HepG2 (cell line): Measurements from ENCODE around the gene MIA2. TPM values are rescaled to one million over a fixed set of nuclear protein-coding genes. Genes with fewer than 3 reads are reported as not detected.

Experiments used
- ATAC-seq: fragments of 200-7000 bp; cut with Tn5 transposase; 3 replicates; pipeline ENCODE4 v1.9.1; 2020; ENCODE audit warnings: mild to moderate bottlenecking, moderate library complexity
- BruUV-seq: library from RNA; stranded (reverse); fragments of 400-500 nt; replicated peaks from 2 replicates; lab custom pipeline; 2021; lab: Mats Ljungman, UMichigan
- CTCF ChIA-PET: fragments of 300-600 bp; formaldehyde crosslinking; extraction: SDS; loops from one replicate; lab custom pipeline; 2021; ENCODE audit warnings: low total read pairs, inconsistent platforms, low intra/inter-chr PET ratio; lab: Yijun Ruan, JAX
- POLR2A ChIA-PET: fragments of 350-600 bp; sonication (Branson Sonifier 250); formaldehyde crosslinking; loops from one replicate; lab custom pipeline; 2020; ENCODE audit warnings: antibody characterized with exemption, inconsistent platforms; lab: Yijun Ruan, JAX
- DNase-seq: peaks from one replicate; pipeline ENCODE4 v3.0.0-alpha.2; 2015; ENCODE audit warnings: low spot score
- FAIRE-seq: peaks from 3 replicates; lab custom pipeline; 2011; peaks lifted over from hg19 to GRCh38; lab: Jason Lieb, UNC
- H2AFZ ChIP-seq: one replicate; pipeline ENCODE4 v1.6.1; 2011; ENCODE audit warnings: low read length, inconsistent platforms
- H3K27ac ChIP-seq: fragments of 300-600 bp; 3 replicates; pipeline ENCODE4 v1.8.0; 2011; ENCODE audit warnings: mixed run types, mild to moderate bottlenecking, mixed read lengths, low read length, inconsistent platforms; ENCODE audit not compliant: insufficient read depth; ENCODE audit errors: extremely low read length
- H3K27me3 ChIP-seq, 2 experiments: fragments of 200-600 bp in 1 of 2; 2 replicates in 1 of 2; 3 replicates in 1 of 2; pipeline versions ENCODE4 v1.6.0 to v1.8.0; 2011; ENCODE audit warnings: low read length in 2 of 2, mild to moderate bottlenecking in 2 of 2, moderate library complexity in 2 of 2, inconsistent platforms in 1 of 2; ENCODE audit not compliant: insufficient read depth in 2 of 2, control insufficient read depth in 1 of 2
- H3K36me3 ChIP-seq, 2 experiments: fragments of 200-600 bp in 1 of 2; replicated peaks in 1 of 2; 2 replicates in 1 of 2; 3 replicates in 1 of 2; pipeline versions ENCODE4 v1.5.1 to v1.8.0; 2011; ENCODE audit warnings: low read length in 2 of 2, inconsistent platforms in 1 of 2; ENCODE audit not compliant: insufficient read depth in 2 of 2, control insufficient read depth in 1 of 2
- H3K4me1 ChIP-seq: 2 replicates; pipeline ENCODE4 v1.5.1; 2012; ENCODE audit warnings: low read length, inconsistent platforms; ENCODE audit not compliant: insufficient read depth
- H3K4me2 ChIP-seq: 2 replicates; pipeline ENCODE4 v1.6.0; 2011; ENCODE audit warnings: low read depth, low read length, inconsistent platforms
- H3K4me3 ChIP-seq, 3 experiments: fragments of 200-600 bp in 1 of 3; sonication (generic), shearing (Covaris generic) in 1 of 3; replicated peaks in 1 of 3; 2 replicates each; pipeline ENCODE4 v1.5.1; 2011 to 2016; ENCODE audit warnings: low read length in 3 of 3, inconsistent platforms in 2 of 3, low read depth in 2 of 3, mild to moderate bottlenecking in 2 of 3, control low read depth in 1 of 3, mixed read lengths in 1 of 3; ENCODE audit not compliant: insufficient read depth in 1 of 3
- H3K79me2 ChIP-seq: one replicate; pipeline ENCODE4 v1.6.1; 2011; ENCODE audit warnings: low read length, inconsistent platforms; ENCODE audit not compliant: insufficient read depth
- H3K9ac ChIP-seq: 2 replicates; pipeline ENCODE4 v1.6.0; 2011; ENCODE audit warnings: mild to moderate bottlenecking, low read depth, low read length, inconsistent platforms; ENCODE audit not compliant: insufficient read depth
- H3K9me3 ChIP-seq: 2 replicates; pipeline ENCODE4 v1.5.1; 2012; ENCODE audit warnings: mild to moderate bottlenecking, low read length
- H4K20me1 ChIP-seq: 2 replicates; pipeline ENCODE4 v1.6.0; 2011; ENCODE audit warnings: inconsistent platforms, mild to moderate bottlenecking, low read length, moderate library complexity; ENCODE audit not compliant: insufficient read depth
- CAMTA2 ChIP-seq: sonication (generic); formaldehyde crosslinking; IDR thresholded peaks from 2 replicates; pipeline ENCODE4 v1.4.0; 2020; ENCODE audit warnings: mild to moderate bottlenecking, missing genetic modification reagents, borderline replicate concordance
- CEBPB ChIP-seq: IDR thresholded peaks from 2 replicates; pipeline ENCODE4 v1.6.1; 2011; ENCODE audit warnings: low read depth, low read length, improper control_type of control experiment, borderline replicate concordance
- CHD4 ChIP-seq: fragments of 200-600 bp; sonication (generic); IDR thresholded peaks from 2 replicates; pipeline ENCODE4 v1.7.0; 2017; ENCODE audit warnings: mild to moderate bottlenecking, low read length, borderline replicate concordance
- DNMT1 ChIP-seq: sonication (generic); formaldehyde crosslinking; IDR thresholded peaks from 2 replicates; pipeline ENCODE4 v1.5.1; 2020; ENCODE audit warnings: mild to moderate bottlenecking, missing genetic modification reagents
- ZMYM4 ChIP-seq: sonication (generic); formaldehyde crosslinking; IDR thresholded peaks from 2 replicates; pipeline ENCODE4 v1.8.1; 2023; ENCODE audit warnings: mild to moderate bottlenecking, missing genetic modification reagents
- WGBS: methylation state at CpG from one replicate; pipeline ENCODE4 v1.1.6; 2017; ENCODE audit warnings: low lambda C conversion rate; 5-methylcytosine and 5-hydroxymethylcytosine counted together
- in situ Hi-C: cut with HindIII; loops from 2 replicates; pipeline ENCODE4 v1.10.0; 2017; ENCODE audit warnings: low pct_unique_long_range_greater_than_20kb; ENCODE audit not compliant: extremely low pct_ligation_motif_present
- intact Hi-C: fragments of 100-400 bp; cut with micrococcal nuclease; formaldehyde crosslinking; loops from one replicate; pipeline ENCODE4 v1.10.0; 2022; ENCODE audit not compliant: unreplicated experiment
- polyA plus RNA-seq, 8 experiments: library from polyadenylated mRNA; depleted of rRNA in 3 of 8; stranded (reverse) in 7 of 8; unstranded in 1 of 8; fragments of >200 nt; fragmentation: Illumina TruSeq in 4 of 8; extraction: Trizol in 4 of 8; gene quantifications; 2 replicates each; pipeline versions ENCODE4 v1.2.1 to v1.2.3, GENCODE V29; 2011 to 2016; ENCODE audit warnings: low read depth in 4 of 8, missing spikeins in 1 of 8, mixed read lengths in 1 of 8; ENCODE audit not compliant: insufficient read depth in 1 of 8
- total RNA-seq, 5 experiments: library from RNA; depleted of rRNA; stranded (reverse); fragments of >200 nt; fragmentation: Illumina TruSeq; extraction: Trizol; gene quantifications; 2 replicates each; pipeline ENCODE4 v1.2.3, GENCODE V29; 2016; ENCODE audit warnings: low read depth in 1 of 5
- TF ChIP-seq, protein P1 (sequence below): sonication (generic); formaldehyde crosslinking; IDR thresholded peaks from 2 replicates; pipeline ENCODE4 v1.4.0; 2020; ENCODE audit warnings: mild to moderate bottlenecking, missing genetic modification reagents
- TF ChIP-seq, protein P2 (sequence below): fragments of 450-650 bp; IDR thresholded peaks from 2 replicates; pipeline ENCODE4 v1.6.1; 2016
- TF ChIP-seq, protein P3 (sequence below): IDR thresholded peaks from 2 replicates; pipeline ENCODE4 v1.6.1; 2016; ENCODE audit warnings: missing compliant biosample characterization, missing genetic modification reagents, borderline replicate concordance
- TF ChIP-seq, protein P4 (sequence below): sonication (generic); formaldehyde crosslinking; IDR thresholded peaks from 2 replicates; pipeline ENCODE4 v1.5.0; 2020; ENCODE audit warnings: missing genetic modification reagents

MIA2 gene
- total and polyA plus RNA-seq, 2 of the 13 experiments (the other 11 are each of a cell fraction or from before 2014, with no cell fraction given), result 134 to 158 TPM

DNA sequence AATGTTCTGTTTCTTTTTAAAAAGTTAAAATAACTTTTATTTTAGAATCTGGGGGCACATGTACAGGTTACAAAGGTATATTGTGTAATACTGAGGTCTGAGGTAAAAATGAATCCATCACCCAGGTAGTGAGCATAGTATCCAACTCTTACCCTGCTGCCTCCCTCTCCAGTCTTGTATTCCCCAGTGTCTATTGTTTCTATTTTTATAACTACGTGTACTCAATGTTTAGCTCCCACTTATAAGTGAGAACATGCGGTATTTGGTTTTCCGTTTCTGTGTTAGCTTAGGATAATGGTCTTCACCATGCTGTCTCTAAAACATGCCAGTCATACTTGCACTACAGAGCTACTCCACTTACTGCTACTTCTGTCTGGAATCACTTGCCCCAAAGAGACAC, 190.1 kb downstream of the MIA2 start:
- Histone ChIP-seq H3K27me3 (no peaks in the 10 kb centered on the region), H3K4me1 (peaks cover 12% of the 10 kb centered on the region), H2AFZ (no peak overlapping the region), H3K36me3 (no peaks in the 10 kb centered on the region), H4K20me1 (no peaks in the 10 kb centered on the region), H3K9me3 (no peaks in the 10 kb centered on the region), H3K27ac (no peak overlapping the region), H3K79me2 (peaks cover 34% of the 10 kb centered on the region), H3K4me2 (no peak overlapping the region), H3K4me3 (no peak overlapping the region), H3K9ac (no peak overlapping the region)
- in situ Hi-C loops (no loop called here), intact Hi-C loops (no loop called here)
- ChIA-PET POLR2A (interaction anchor here (1.4 kb wide), 1 partner anchor 192 kb away, joined by 3 read pairs; no protein-coding TSS in a partner anchor), CTCF (no interaction called here)
- FAIRE-seq, result no peak
- no TSS peak for BruUV-seq
- 95% methylated on average over 3 of the region's 3 CpGs for WGBS
- no peak for ATAC-seq
- no peak for DNase-seq
- TF ChIP-seq, protein P1, sequence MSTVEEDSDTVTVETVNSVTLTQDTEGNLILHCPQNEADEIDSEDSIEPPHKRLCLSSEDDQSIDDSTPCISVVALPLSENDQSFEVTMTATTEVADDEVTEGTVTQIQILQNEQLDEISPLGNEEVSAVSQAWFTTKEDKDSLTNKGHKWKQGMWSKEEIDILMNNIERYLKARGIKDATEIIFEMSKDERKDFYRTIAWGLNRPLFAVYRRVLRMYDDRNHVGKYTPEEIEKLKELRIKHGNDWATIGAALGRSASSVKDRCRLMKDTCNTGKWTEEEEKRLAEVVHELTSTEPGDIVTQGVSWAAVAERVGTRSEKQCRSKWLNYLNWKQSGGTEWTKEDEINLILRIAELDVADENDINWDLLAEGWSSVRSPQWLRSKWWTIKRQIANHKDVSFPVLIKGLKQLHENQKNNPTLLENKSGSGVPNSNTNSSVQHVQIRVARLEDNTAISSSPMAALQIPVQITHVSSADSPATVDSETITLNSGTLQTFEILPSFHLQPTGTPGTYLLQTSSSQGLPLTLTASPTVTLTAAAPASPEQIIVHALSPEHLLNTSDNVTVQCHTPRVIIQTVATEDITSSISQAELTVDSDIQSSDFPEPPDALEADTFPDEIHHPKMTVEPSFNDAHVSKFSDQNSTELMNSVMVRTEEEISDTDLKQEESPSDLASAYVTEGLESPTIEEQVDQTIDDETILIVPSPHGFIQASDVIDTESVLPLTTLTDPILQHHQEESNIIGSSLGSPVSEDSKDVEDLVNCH (CRISPR knock-in tag), result no peak
- peak; percentile 71; the same call in 1 of the 2 replicates for TF ChIP-seq CEBPB

DNA sequence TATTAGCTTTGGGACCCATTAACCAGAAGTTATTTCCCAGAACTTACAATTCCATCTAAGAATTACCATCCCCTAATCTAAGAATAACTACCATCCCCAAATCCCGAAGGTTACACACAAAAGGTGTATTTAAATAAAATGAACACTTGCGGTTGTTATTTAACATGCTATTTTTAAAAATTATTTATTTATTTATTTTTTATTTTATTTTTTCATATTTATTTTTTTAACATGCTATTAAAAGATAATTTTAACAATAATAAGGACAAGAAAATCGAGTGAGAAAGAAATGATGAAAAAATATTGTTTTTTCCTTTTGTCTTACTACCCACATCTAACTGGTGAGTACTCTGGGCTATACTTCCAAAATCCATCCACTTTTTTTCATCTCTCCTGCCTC, 192.2 kb downstream of the MIA2 start:
- no TSS peak for BruUV-seq
- ATAC-seq (no peak), DNase-seq (no peak), FAIRE-seq (no peak)
- H3K4me2 ChIP-seq, result no peak overlapping the region
- peaks cover 31% of the 10 kb centered on the region for H3K4me1 ChIP-seq
- H3K79me2 ChIP-seq, result peaks cover 55% of the 10 kb centered on the region
- no peak overlapping the region for H3K9ac ChIP-seq
- H2AFZ ChIP-seq, result no peak overlapping the region
- peaks cover 15% of the 10 kb centered on the region for H4K20me1 ChIP-seq
- 77% methylated on average over 3 of the region's 3 CpGs for WGBS
- H3K27ac ChIP-seq, result no peak overlapping the region
- POLR2A ChIA-PET, result interaction anchor here (1.3 to 3.0 kb wide), 4 partner anchors 160 to 323 kb away, joined by 3 to 12 read pairs (median 6); partner anchors contain the start of genes SEC23A and TRAPPC6B
- no peak overlapping the region for H3K4me3 ChIP-seq
- H3K9me3 ChIP-seq, result no peaks in the 10 kb centered on the region
- no peaks in the 10 kb centered on the region for H3K36me3 ChIP-seq
- in situ Hi-C loops, result no loop called here
- intact Hi-C loops, result loop anchor here (1.0 kb wide), 2 partner anchors 195 to 319 kb away; no protein-coding TSS in a partner anchor
- CTCF ChIA-PET, result no interaction called here
- no peaks in the 10 kb centered on the region; a peak in 1 of 5 replicates for H3K27me3 ChIP-seq
- TF ChIP-seq, protein P2, sequence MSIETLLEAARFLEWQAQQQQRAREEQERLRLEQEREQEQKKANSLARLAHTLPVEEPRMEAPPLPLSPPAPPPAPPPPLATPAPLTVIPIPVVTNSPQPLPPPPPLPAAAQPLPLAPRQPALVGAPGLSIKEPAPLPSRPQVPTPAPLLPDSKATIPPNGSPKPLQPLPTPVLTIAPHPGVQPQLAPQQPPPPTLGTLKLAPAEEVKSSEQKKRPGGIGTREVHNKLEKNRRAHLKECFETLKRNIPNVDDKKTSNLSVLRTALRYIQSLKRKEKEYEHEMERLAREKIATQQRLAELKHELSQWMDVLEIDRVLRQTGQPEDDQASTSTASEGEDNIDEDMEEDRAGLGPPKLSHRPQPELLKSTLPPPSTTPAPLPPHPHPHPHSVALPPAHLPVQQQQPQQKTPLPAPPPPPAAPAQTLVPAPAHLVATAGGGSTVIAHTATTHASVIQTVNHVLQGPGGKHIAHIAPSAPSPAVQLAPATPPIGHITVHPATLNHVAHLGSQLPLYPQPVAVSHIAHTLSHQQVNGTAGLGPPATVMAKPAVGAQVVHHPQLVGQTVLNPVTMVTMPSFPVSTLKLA, result no peak
- TF ChIP-seq ZMYM4 (CRISPR knock-in tag) (no peak), CHD4 (no peak), DNMT1 (no peak), CAMTA2 (CRISPR knock-in tag) (no peak)
- TF ChIP-seq, protein P3, sequence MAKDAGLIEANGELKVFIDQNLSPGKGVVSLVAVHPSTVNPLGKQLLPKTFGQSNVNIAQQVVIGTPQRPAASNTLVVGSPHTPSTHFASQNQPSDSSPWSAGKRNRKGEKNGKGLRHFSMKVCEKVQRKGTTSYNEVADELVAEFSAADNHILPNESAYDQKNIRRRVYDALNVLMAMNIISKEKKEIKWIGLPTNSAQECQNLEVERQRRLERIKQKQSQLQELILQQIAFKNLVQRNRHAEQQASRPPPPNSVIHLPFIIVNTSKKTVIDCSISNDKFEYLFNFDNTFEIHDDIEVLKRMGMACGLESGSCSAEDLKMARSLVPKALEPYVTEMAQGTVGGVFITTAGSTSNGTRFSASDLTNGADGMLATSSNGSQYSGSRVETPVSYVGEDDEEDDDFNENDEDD (CRISPR knock-in tag), result no peak
- TF ChIP-seq, protein P4, sequence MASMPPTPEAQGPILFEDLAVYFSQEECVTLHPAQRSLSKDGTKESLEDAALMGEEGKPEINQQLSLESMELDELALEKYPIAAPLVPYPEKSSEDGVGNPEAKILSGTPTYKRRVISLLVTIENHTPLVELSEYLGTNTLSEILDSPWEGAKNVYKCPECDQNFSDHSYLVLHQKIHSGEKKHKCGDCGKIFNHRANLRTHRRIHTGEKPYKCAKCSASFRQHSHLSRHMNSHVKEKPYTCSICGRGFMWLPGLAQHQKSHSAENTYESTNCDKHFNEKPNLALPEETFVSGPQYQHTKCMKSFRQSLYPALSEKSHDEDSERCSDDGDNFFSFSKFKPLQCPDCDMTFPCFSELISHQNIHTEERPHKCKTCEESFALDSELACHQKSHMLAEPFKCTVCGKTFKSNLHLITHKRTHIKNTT, result no peak
